Panc1 (cell line): ENCODE measurements around the gene SNX22. TPM values are rescaled to one million over a fixed set of nuclear protein-coding genes. Genes with fewer than 3 reads are reported as not detected.

Experiments used
- ATAC-seq: fragments of 200-7000 bp; cut with Tn5 transposase; 2 replicates; pipeline ENCODE4 v1.9.1; 2020; ENCODE audit warnings: mild to moderate bottlenecking, moderate library complexity
- BruUV-seq: library from RNA; stranded (reverse); fragments of 400-500 nt; replicated peaks from 2 replicates; lab custom pipeline; 2021; lab: Mats Ljungman, UMichigan
- CTCF ChIA-PET: fragments of 300-600 bp; sonication (Branson Sonifier 250); formaldehyde crosslinking; loops from one replicate; lab custom pipeline; 2022; ENCODE audit warnings: antibody characterized with exemption; lab: Charles Lee
- POLR2A ChIA-PET: fragments of 300-600 bp; sonication (Branson Sonifier 250); formaldehyde crosslinking; loops from one replicate; lab custom pipeline; 2022; ENCODE audit warnings: antibody characterized with exemption; lab: Charles Lee
- DNase-seq: peaks from one replicate; pipeline ENCODE4 v3.0.0-alpha.2; 2010; ENCODE audit warnings: low read depth, low spot score
- H3K27ac ChIP-seq: 2 replicates; pipeline ENCODE4 v1.5.1; 2011; ENCODE audit warnings: mild to moderate bottlenecking, low read length, inconsistent platforms
- H3K27me3 ChIP-seq: fragments of 200-500 bp; sonication (Bioruptor generic); 2 replicates; pipeline ENCODE4 v1.6.0; 2014; ENCODE audit warnings: low read length, inconsistent platforms; ENCODE audit not compliant: control insufficient read depth, insufficient read depth
- H3K36me3 ChIP-seq: fragments of 200-500 bp; sonication (Bioruptor generic); 2 replicates; pipeline ENCODE4 v1.5.1; 2014; ENCODE audit warnings: inconsistent platforms, mild to moderate bottlenecking, low read length, moderate library complexity; ENCODE audit not compliant: control insufficient read depth, insufficient read depth
- H3K4me1 ChIP-seq: 2 replicates; pipeline ENCODE4 v1.5.1; 2011; ENCODE audit warnings: inconsistent platforms, mild to moderate bottlenecking, low read length, moderate library complexity; ENCODE audit not compliant: control insufficient read depth, insufficient read depth
- H3K4me3 ChIP-seq, 2 experiments: 2 replicates each; pipeline ENCODE4 v1.5.1; 2011 to 2012; ENCODE audit warnings: low read depth in 2 of 2, low read length in 2 of 2, mild to moderate bottlenecking in 2 of 2, inconsistent platforms in 1 of 2, moderate library complexity in 1 of 2
- H3K9me3 ChIP-seq: fragments of 200-500 bp; sonication (Bioruptor generic); 2 replicates; pipeline ENCODE4 v1.5.1; 2014; ENCODE audit warnings: low read depth, mild to moderate bottlenecking, inconsistent platforms, low read length, moderate library complexity; ENCODE audit not compliant: control insufficient read depth, insufficient read depth
- POLR2AphosphoS5 ChIP-seq: IDR thresholded peaks from 2 replicates; pipeline ENCODE4 v1.6.1; 2012; ENCODE audit warnings: mild to moderate bottlenecking, low read depth, low read length, moderate library complexity
- REST ChIP-seq, 2 experiments: IDR thresholded peaks; 2 replicates each; pipeline ENCODE4 v1.6.1; 2011 to 2012; ENCODE audit warnings: low read depth in 2 of 2, control low read depth in 1 of 2, low read length in 1 of 2, mild to moderate bottlenecking in 1 of 2, moderate library complexity in 1 of 2; ENCODE audit not compliant: insufficient read depth in 1 of 2
- SIN3A ChIP-seq: IDR thresholded peaks from 2 replicates; pipeline ENCODE4 v1.6.1; 2012; ENCODE audit warnings: low read depth, mild to moderate bottlenecking, low read length, moderate library complexity, borderline replicate concordance; ENCODE audit not compliant: insufficient read depth
- TCF7L2 ChIP-seq: IDR thresholded peaks from 2 replicates; pipeline ENCODE4 v1.6.1; 2011; ENCODE audit warnings: mild to moderate bottlenecking, low read depth, low read length, inconsistent platforms
- in situ Hi-C: cut with HindIII; loops from 2 replicates; pipeline ENCODE4 v1.10.0; 2016; ENCODE audit warnings: low sequenced_read_pairs, low pct_unique_long_range_greater_than_20kb
- intact Hi-C: fragments of 100-400 bp; cut with micrococcal nuclease; formaldehyde crosslinking; loops from one replicate; pipeline ENCODE4 v1.10.0; 2022; ENCODE audit not compliant: unreplicated experiment
- total RNA-seq: library from RNA; stranded (reverse); gene quantifications from one replicate; pipeline ENCODE4 v1.2.1, GENCODE V29; 2021; ENCODE audit not compliant: unreplicated experiment
- TF ChIP-seq, protein P1 (sequence below): fragments of 450-650 bp; IDR thresholded peaks from 2 replicates; pipeline ENCODE4 v1.5.1; 2017; ENCODE audit warnings: mild to moderate bottlenecking

Gene SNX22
- total RNA-seq, 1 experiment from 2014 or later, result 2.3 TPM

DNA sequence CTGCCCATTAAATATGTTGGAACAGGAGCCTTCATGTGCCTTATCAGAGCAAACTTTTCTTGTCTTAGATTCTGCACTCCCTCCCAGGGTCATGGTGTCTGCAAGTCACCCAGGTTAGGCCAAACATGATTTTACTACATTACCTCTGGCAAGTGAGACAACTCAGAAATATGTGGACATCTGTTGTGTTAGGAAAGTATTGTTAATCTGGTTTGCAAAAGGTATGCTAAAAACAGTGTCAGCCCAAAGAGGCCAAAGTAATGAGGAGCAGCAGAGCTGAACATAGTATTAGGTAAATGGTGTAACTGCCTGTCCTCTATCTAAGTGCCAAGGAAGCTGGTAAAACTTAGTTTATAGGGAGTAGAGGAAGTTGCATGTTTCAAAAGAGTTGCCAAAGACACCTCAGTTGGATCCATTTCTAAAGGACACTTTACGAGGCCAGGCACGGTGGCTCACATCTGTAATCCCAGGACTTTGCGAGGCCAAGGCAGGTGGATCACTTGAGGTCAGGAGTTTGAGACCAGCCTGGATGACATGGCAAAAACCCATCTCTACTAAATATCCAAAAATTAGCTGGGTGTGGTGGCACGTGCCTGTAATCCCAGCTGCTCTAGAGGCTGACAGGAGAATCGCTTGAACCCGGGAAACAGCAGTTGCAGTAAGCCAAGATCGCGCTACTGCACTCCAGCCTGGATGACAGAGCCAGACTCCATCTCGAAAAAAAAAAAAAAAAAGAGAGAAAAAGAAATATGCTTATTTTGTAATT, 33.8 kb downstream of the SNX22 start (continued):
- no peak for TF ChIP-seq REST (IDR thresholded peaks at IDR 0.05; ENCODE audit: insufficient read depth in 1 of 2, low read depth in 2 of 2, low read length in 1 of 2)

GRCh38 chr15:64187396-64188191, 36.1 kb downstream of the SNX22 start:
- Histone ChIP-seq H3K4me3 (no peak overlapping the region), H3K27me3 (no peaks in the 10 kb centered on the region), H3K36me3 (0 out of 2 replicates have a peak, but pooled peaks cover 7% of the 10 kb centered on the region), H3K4me1 (no peaks in the 10 kb centered on the region), H3K9me3 (no peaks in the 10 kb centered on the region), H3K27ac (no peak overlapping the region)
- ATAC-seq, result no peak
- intact Hi-C loops, result no loop called here
- TF ChIP-seq TCF7L2 (no peak), POLR2AphosphoS5 (no peak), REST (IDR thresholded peaks at IDR 0.05; ENCODE audit: insufficient read depth in 1 of 2, low read depth in 2 of 2, low read length in 1 of 2) (no peak), SIN3A (no peak)
- TF ChIP-seq, protein P1, sequence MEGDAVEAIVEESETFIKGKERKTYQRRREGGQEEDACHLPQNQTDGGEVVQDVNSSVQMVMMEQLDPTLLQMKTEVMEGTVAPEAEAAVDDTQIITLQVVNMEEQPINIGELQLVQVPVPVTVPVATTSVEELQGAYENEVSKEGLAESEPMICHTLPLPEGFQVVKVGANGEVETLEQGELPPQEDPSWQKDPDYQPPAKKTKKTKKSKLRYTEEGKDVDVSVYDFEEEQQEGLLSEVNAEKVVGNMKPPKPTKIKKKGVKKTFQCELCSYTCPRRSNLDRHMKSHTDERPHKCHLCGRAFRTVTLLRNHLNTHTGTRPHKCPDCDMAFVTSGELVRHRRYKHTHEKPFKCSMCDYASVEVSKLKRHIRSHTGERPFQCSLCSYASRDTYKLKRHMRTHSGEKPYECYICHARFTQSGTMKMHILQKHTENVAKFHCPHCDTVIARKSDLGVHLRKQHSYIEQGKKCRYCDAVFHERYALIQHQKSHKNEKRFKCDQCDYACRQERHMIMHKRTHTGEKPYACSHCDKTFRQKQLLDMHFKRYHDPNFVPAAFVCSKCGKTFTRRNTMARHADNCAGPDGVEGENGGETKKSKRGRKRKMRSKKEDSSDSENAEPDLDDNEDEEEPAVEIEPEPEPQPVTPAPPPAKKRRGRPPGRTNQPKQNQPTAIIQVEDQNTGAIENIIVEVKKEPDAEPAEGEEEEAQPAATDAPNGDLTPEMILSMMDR, result no peak
- in situ Hi-C loops, result no loop called here
- no TSS peak for BruUV-seq
- DNase-seq, result no peak
- ChIA-PET POLR2A (no interaction called here), CTCF (interaction anchor here (0.6 to 0.7 kb wide), 2 partner anchors 35 to 159 kb away, joined by 4 read pairs; no protein-coding TSS in a partner anchor)
